ENCODE measurements around the gene OR13C2.
"Not testable (repeated sequence)": the region's sequence is repeated elsewhere in the genome, so short reads cannot be mapped to it uniquely, and the experiment has no call there.

The OR13C2 gene

GRCh38 chr9:104605527-104605926 lies at the start of gene OR13C2:
Gene OR13C2 (minus strand): TSS chr9:104605627. CDS start chr9:104605627, 0 bp downstream.
- DNase-seq (ENCODE audit: low spot score); H3K36me3 Mint-ChIP-seq (ENCODE audit: low read depth); H3K4me3 Mint-ChIP-seq: not testable (repeated sequence)

GRCh38 chr9:104635456-104635855 lies 30.0 kb upstream of the OR13C2 start:
- no peaks in the 10 kb centered on the region for H3K36me3 Mint-ChIP-seq (ENCODE audit: low read depth)
- H3K27me3 Mint-ChIP-seq (ENCODE audit: low read depth): no peaks in the 10 kb centered on the region
- H3K9me3 Mint-ChIP-seq: peaks cover 11% of the 10 kb centered on the region
- H3K27ac Mint-ChIP-seq: no peak overlapping the region
- H3K4me3 Mint-ChIP-seq: no peak overlapping the region
- H3K4me1 Mint-ChIP-seq (ENCODE audit: low read depth): no peaks in the 10 kb centered on the region
- no peak for DNase-seq (ENCODE audit: low spot score)

More at GRCh38 chr9:104605527-104605926, at the start of gene OR13C2:
- not testable (repeated sequence) for H3K4me1 Mint-ChIP-seq (ENCODE audit: low read depth); H3K27me3 Mint-ChIP-seq (ENCODE audit: low read depth); H3K9me3 Mint-ChIP-seq; H3K27ac Mint-ChIP-seq

- Mint-ChIP-seq H3K4me1 (ENCODE audit: low read depth) (no peaks in the 10 kb centered on the region), H3K27ac (no peak overlapping the region), H3K27me3 (ENCODE audit: low read depth) (no peaks in the 10 kb centered on the region), H3K9me3 (peaks cover 11% of the 10 kb centered on the region), H3K36me3 (ENCODE audit: low read depth) (no peaks in the 10 kb centered on the region), H3K4me3 (no peak overlapping the region)
- no peak for DNase-seq (ENCODE audit: low spot score)
These were observed 28.6 kb upstream of the OR13C2 start for GRCh38 chr9:104633976-104634520.

GRCh38 chr9:104625964-104626363 lies 20.5 kb upstream of the OR13C2 start:
- H3K27ac Mint-ChIP-seq; H3K27me3 Mint-ChIP-seq (ENCODE audit: low read depth); H3K4me3 Mint-ChIP-seq; H3K9me3 Mint-ChIP-seq; H3K36me3 Mint-ChIP-seq (ENCODE audit: low read depth); DNase-seq (ENCODE audit: low spot score); H3K4me1 Mint-ChIP-seq (ENCODE audit: low read depth): not testable (repeated sequence)

- Mint-ChIP-seq H3K27me3 (ENCODE audit: low read depth) (no peaks in the 10 kb centered on the region), H3K4me3 (no peak within 1 kb of the TSS), H3K36me3 (ENCODE audit: low read depth) (no peaks in the 10 kb centered on the region), H3K9me3 (no peaks in the 10 kb centered on the region), H3K27ac (no peak within 1 kb of the TSS), H3K4me1 (ENCODE audit: low read depth) (no peaks in the 10 kb centered on the region)
- no peak for DNase-seq (ENCODE audit: low spot score)
These were observed 12.7 kb upstream of the OR13C2 start, which contains the start of gene OR13C9 for GRCh38 chr9:104618104-104618503. Gene OR13C9 (minus strand): TSS chr9:104618204. CDS start chr9:104618204, 0 bp downstream.

GRCh38 chr9:104617418-104617817 lies 12.0 kb upstream of the OR13C2 start:
- Mint-ChIP-seq H3K27me3 (ENCODE audit: low read depth) (no peaks in the 10 kb centered on the region), H3K27ac (no peak overlapping the region), H3K4me3 (no peak overlapping the region), H3K4me1 (ENCODE audit: low read depth) (no peaks in the 10 kb centered on the region), H3K36me3 (ENCODE audit: low read depth) (no peaks in the 10 kb centered on the region), H3K9me3 (no peaks in the 10 kb centered on the region)
- DNase-seq (ENCODE audit: low spot score): no peak

- no peaks in the 10 kb centered on the region for H3K27me3 Mint-ChIP-seq (ENCODE audit: low read depth)
- no peaks in the 10 kb centered on the region for H3K36me3 Mint-ChIP-seq (ENCODE audit: low read depth)
- H3K9me3 Mint-ChIP-seq: no peaks in the 10 kb centered on the region
- H3K27ac Mint-ChIP-seq: no peak overlapping the region
- no peak overlapping the region for H3K4me3 Mint-ChIP-seq
- no peak for DNase-seq (ENCODE audit: low spot score)
- no peaks in the 10 kb centered on the region for H3K4me1 Mint-ChIP-seq (ENCODE audit: low read depth)
These were observed 5.8 kb upstream of the OR13C2 start for GRCh38 chr9:104611213-104611612.

GRCh38 chr9:104608336-104608735 lies 2.9 kb upstream of the OR13C2 start:
- H3K9me3 Mint-ChIP-seq: no peaks in the 10 kb centered on the region
- no peaks in the 10 kb centered on the region for H3K4me1 Mint-ChIP-seq (ENCODE audit: low read depth)
- H3K27ac Mint-ChIP-seq: no peak overlapping the region
- H3K27me3 Mint-ChIP-seq (ENCODE audit: low read depth): no peaks in the 10 kb centered on the region
- no peak overlapping the region for H3K4me3 Mint-ChIP-seq
- H3K36me3 Mint-ChIP-seq (ENCODE audit: low read depth): no peaks in the 10 kb centered on the region
- DNase-seq (ENCODE audit: low spot score): no peak

GRCh38 chr9:104606152-104606551 lies 725 bp upstream of the OR13C2 start:
- no peak for DNase-seq (ENCODE audit: low spot score)
- H3K27ac Mint-ChIP-seq: no peak overlapping the region
- no peaks in the 10 kb centered on the region for H3K27me3 Mint-ChIP-seq (ENCODE audit: low read depth)
- no peaks in the 10 kb centered on the region for H3K9me3 Mint-ChIP-seq
- no peak overlapping the region for H3K4me3 Mint-ChIP-seq
- H3K36me3 Mint-ChIP-seq (ENCODE audit: low read depth): no peaks in the 10 kb centered on the region
- H3K4me1 Mint-ChIP-seq (ENCODE audit: low read depth): no peaks in the 10 kb centered on the region

- no peaks in the 10 kb centered on the region for H3K36me3 Mint-ChIP-seq (ENCODE audit: low read depth)
- H3K4me1 Mint-ChIP-seq (ENCODE audit: low read depth): no peaks in the 10 kb centered on the region
- no peaks in the 10 kb centered on the region for H3K9me3 Mint-ChIP-seq
- no peak overlapping the region for H3K27ac Mint-ChIP-seq
- no peaks in the 10 kb centered on the region for H3K27me3 Mint-ChIP-seq (ENCODE audit: low read depth)
- DNase-seq (ENCODE audit: low spot score): no peak
- no peak overlapping the region for H3K4me3 Mint-ChIP-seq
These were observed 626 bp downstream of the OR13C2 start for GRCh38 chr9:104604801-104605200.

GRCh38 chr9:104599313-104599712 lies 6.1 kb downstream of the OR13C2 start, which contains the start of gene OR13C5:
Gene OR13C5 (minus strand): TSS chr9:104599413. CDS start chr9:104599413, 0 bp downstream.
- not testable (repeated sequence) for H3K27me3 Mint-ChIP-seq (ENCODE audit: low read depth); H3K4me1 Mint-ChIP-seq (ENCODE audit: low read depth); H3K9me3 Mint-ChIP-seq; H3K27ac Mint-ChIP-seq; DNase-seq (ENCODE audit: low spot score); H3K36me3 Mint-ChIP-seq (ENCODE audit: low read depth); H3K4me3 Mint-ChIP-seq

GRCh38 chr9:104598749-104599148 lies 6.7 kb downstream of the OR13C2 start:
- not testable (repeated sequence) for H3K27me3 Mint-ChIP-seq (ENCODE audit: low read depth); H3K36me3 Mint-ChIP-seq (ENCODE audit: low read depth); H3K9me3 Mint-ChIP-seq; H3K27ac Mint-ChIP-seq; H3K4me3 Mint-ChIP-seq; H3K4me1 Mint-ChIP-seq (ENCODE audit: low read depth); DNase-seq (ENCODE audit: low spot score)

GRCh38 chr9:104589626-104590025 lies 15.8 kb downstream of the OR13C2 start:
- Mint-ChIP-seq H3K4me1 (ENCODE audit: low read depth) (no peaks in the 10 kb centered on the region), H3K9me3 (no peaks in the 10 kb centered on the region), H3K36me3 (ENCODE audit: low read depth) (no peaks in the 10 kb centered on the region), H3K27ac (no peak overlapping the region), H3K4me3 (no peak overlapping the region), H3K27me3 (ENCODE audit: low read depth) (no peaks in the 10 kb centered on the region)
- no peak for DNase-seq (ENCODE audit: low spot score)

GRCh38 chr9:104586496-104587180 lies 18.8 kb downstream of the OR13C2 start:
- Mint-ChIP-seq H3K36me3 (ENCODE audit: low read depth) (no peaks in the 10 kb centered on the region), H3K4me3 (no peak overlapping the region), H3K4me1 (ENCODE audit: low read depth) (no peaks in the 10 kb centered on the region), H3K9me3 (no peaks in the 10 kb centered on the region), H3K27me3 (ENCODE audit: low read depth) (no peaks in the 10 kb centered on the region), H3K27ac (no peak overlapping the region)
- no peak for DNase-seq (ENCODE audit: low spot score)

- Mint-ChIP-seq H3K4me1 (ENCODE audit: low read depth) (no peaks in the 10 kb centered on the region), H3K27ac (no peak overlapping the region), H3K27me3 (ENCODE audit: low read depth) (no peaks in the 10 kb centered on the region), H3K36me3 (ENCODE audit: low read depth) (no peaks in the 10 kb centered on the region), H3K4me3 (no peak overlapping the region), H3K9me3 (no peaks in the 10 kb centered on the region)
- DNase-seq (ENCODE audit: low spot score): no peak
These were observed 24.9 kb downstream of the OR13C2 start for GRCh38 chr9:104580562-104580961.

Data from T-helper 2 cell treated with Interferon-gamma antibody and Interleukin-4, amounts not matched to agents 5 μg/mL and 100 μg/mL, for 36 hours (primary cell).